GM19452 (cell line): Measurements from ENCODE around the gene DIPK1B.
"Not testable (repeated sequence)": the region's sequence is repeated elsewhere in the genome, so short reads cannot be mapped to it uniquely, and the experiment has no call there.

ENCODE experiments used
- ATAC-seq: cut with Tn5 transposase; IDR thresholded peaks from one replicate; pipeline ENCODE4 v1.9.1; 2021; ENCODE audit not compliant: unreplicated experiment

DIPK1B gene

GRCh38 chr9:136748666-136749611, 36.6 kb downstream of the DIPK1B start:
- no peak for ATAC-seq

- ATAC-seq = no peak
Measured at GRCh38 chr9:136750526-136750925, 38.2 kb downstream of the DIPK1B start.

- ATAC-seq = no peak
Measured at GRCh38 chr9:136751244-136751643, 38.9 kb downstream of the DIPK1B start.

GRCh38 chr9:136751814-136752213, 39.4 kb downstream of the DIPK1B start:
- no peak for ATAC-seq

- ATAC-seq = no peak
Measured at GRCh38 chr9:136753371-136754058, 41.1 kb downstream of the DIPK1B start.

- ATAC-seq = no peak
Measured at GRCh38 chr9:136754059-136754572, 41.7 kb downstream of the DIPK1B start.

GRCh38 chr9:136754626-136755301, 42.4 kb downstream of the DIPK1B start:
- no peak for ATAC-seq

GRCh38 chr9:136755302-136756133, 43.1 kb downstream of the DIPK1B start:
- not testable (repeated sequence) for ATAC-seq

GRCh38 chr9:136756134-136756438, 43.7 kb downstream of the DIPK1B start:
- no peak for ATAC-seq

GRCh38 chr9:136756836-136757235, 44.5 kb downstream of the DIPK1B start:
- ATAC-seq = no peak

GRCh38 chr9:136757328-136757727, 45.0 kb downstream of the DIPK1B start:
- no peak for ATAC-seq

- ATAC-seq = no peak
Measured at GRCh38 chr9:136757751-136758140, 45.4 kb downstream of the DIPK1B start.

- ATAC-seq = no peak
Measured at GRCh38 chr9:136759001-136759400, 46.6 kb downstream of the DIPK1B start.

- ATAC-seq = no peak
Measured at GRCh38 chr9:136759436-136760325, 47.3 kb downstream of the DIPK1B start.

- ATAC-seq = no peak
Measured at GRCh38 chr9:136760424-136760823, 48.1 kb downstream of the DIPK1B start.

GRCh38 chr9:136760834-136761544, 48.6 kb downstream of the DIPK1B start:
- not testable (repeated sequence) for ATAC-seq

GRCh38 chr9:136761545-136761981, 49.2 kb downstream of the DIPK1B start:
- no peak for ATAC-seq

GRCh38 chr9:136762221-136762691, 49.9 kb downstream of the DIPK1B start:
- no peak for ATAC-seq
